ENCODE results near the gene RGS6. TPM values are rescaled to one million over a fixed set of nuclear protein-coding genes. Genes with fewer than 3 reads are reported as not detected.

Gene RGS6
- total RNA-seq, 1 donor, result not detected

DNA sequence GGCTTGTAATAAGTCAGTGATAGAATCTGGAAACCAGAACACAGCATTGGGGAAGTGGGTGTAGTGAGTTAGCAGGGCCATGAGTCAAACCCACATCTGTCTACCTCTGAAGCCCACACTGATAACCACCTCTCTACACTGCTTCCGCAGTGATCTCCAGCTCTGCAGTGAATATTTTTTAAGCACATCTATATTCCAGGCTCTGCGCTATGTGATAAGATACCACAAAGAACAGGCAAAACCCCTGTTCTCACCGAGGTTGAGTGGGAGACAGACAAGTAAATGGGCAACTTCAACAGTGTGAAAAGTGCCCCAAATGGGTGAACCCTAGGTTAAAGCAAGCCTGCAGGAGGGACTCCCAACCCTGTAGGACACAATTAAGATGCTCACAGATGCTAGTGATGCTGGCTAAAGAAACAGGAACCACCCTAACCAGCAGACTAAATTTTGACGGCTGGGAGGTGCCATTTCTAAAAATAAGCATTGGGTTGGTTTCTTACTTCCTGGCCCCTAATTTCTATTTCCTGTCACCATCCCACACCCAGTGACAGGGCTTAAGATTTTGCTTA, 586.7 kb downstream of the RGS6 start:
- no peaks in the 10 kb centered on the region for H4K20me1 ChIP-seq (ENCODE audit: insufficient read depth, low read length)
- H3K4me1 ChIP-seq (ENCODE audit: insufficient read depth, low read length), result peaks cover 12% of the 10 kb centered on the region
- no peak overlapping the region for H3K4me3 ChIP-seq (ENCODE audit: insufficient read depth, low read length)
- TF ChIP-seq, protein P1, sequence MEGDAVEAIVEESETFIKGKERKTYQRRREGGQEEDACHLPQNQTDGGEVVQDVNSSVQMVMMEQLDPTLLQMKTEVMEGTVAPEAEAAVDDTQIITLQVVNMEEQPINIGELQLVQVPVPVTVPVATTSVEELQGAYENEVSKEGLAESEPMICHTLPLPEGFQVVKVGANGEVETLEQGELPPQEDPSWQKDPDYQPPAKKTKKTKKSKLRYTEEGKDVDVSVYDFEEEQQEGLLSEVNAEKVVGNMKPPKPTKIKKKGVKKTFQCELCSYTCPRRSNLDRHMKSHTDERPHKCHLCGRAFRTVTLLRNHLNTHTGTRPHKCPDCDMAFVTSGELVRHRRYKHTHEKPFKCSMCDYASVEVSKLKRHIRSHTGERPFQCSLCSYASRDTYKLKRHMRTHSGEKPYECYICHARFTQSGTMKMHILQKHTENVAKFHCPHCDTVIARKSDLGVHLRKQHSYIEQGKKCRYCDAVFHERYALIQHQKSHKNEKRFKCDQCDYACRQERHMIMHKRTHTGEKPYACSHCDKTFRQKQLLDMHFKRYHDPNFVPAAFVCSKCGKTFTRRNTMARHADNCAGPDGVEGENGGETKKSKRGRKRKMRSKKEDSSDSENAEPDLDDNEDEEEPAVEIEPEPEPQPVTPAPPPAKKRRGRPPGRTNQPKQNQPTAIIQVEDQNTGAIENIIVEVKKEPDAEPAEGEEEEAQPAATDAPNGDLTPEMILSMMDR (IDR thresholded peaks at IDR 0.05; ENCODE audit: extremely low read depth, low read depth, low read length), result no peak
- H3K9me3 ChIP-seq (ENCODE audit: low read depth, low read length), result no peaks in the 10 kb centered on the region
- no peak overlapping the region for H3K27ac ChIP-seq (ENCODE audit: low read depth, low read length)
- H2AFZ ChIP-seq (ENCODE audit: low read length), result peak overlapping the region; percentile 7
- H3K4me2 ChIP-seq (ENCODE audit: insufficient read depth, low read length), result no peak overlapping the region
- H3K36me3 ChIP-seq (ENCODE audit: insufficient read depth, low read length), result no peaks in the 10 kb centered on the region
- H3K27me3 ChIP-seq (ENCODE audit: insufficient read depth, low read length), result no peaks in the 10 kb centered on the region
- no peaks in the 10 kb centered on the region for H3K79me2 ChIP-seq (ENCODE audit: insufficient read depth, low read length)
- DNase-seq (ENCODE audit: insufficient read length, low spot score, missing footprints), result no peak

DNA sequence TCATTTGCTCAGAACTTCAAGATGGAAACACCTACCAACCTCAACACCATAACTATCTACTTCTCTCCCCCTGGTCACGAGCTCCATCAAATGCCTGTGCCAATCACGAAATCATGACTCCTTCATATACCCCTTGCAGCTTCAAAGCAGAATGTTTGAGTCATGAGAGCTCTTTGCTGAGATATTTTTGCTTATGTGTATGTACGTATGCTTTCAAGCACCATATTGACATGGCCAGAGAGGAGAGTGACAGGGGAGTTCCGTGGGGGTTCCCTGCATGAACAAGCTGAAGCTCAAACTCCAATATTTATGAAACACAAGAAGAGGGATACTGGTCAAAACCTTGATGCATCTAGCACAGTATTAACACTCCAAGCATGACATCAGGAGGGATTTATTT, 587.3 kb downstream of the RGS6 start:
- Histone ChIP-seq H3K4me3 (ENCODE audit: insufficient read depth, low read length) (no peak overlapping the region), H2AFZ (ENCODE audit: low read length) (no peak overlapping the region), H3K27me3 (ENCODE audit: insufficient read depth, low read length) (no peaks in the 10 kb centered on the region), H3K4me2 (ENCODE audit: insufficient read depth, low read length) (no peak overlapping the region), H3K79me2 (ENCODE audit: insufficient read depth, low read length) (no peaks in the 10 kb centered on the region), H4K20me1 (ENCODE audit: insufficient read depth, low read length) (no peaks in the 10 kb centered on the region), H3K36me3 (ENCODE audit: insufficient read depth, low read length) (no peaks in the 10 kb centered on the region), H3K9me3 (ENCODE audit: low read depth, low read length) (no peaks in the 10 kb centered on the region), H3K4me1 (ENCODE audit: insufficient read depth, low read length) (peaks cover 12% of the 10 kb centered on the region), H3K27ac (ENCODE audit: low read depth, low read length) (no peak overlapping the region)
- DNase-seq (ENCODE audit: insufficient read length, low spot score, missing footprints), result no peak
- TF ChIP-seq, protein P1 (IDR thresholded peaks at IDR 0.05; ENCODE audit: extremely low read depth, low read depth, low read length), result no peak

DNA sequence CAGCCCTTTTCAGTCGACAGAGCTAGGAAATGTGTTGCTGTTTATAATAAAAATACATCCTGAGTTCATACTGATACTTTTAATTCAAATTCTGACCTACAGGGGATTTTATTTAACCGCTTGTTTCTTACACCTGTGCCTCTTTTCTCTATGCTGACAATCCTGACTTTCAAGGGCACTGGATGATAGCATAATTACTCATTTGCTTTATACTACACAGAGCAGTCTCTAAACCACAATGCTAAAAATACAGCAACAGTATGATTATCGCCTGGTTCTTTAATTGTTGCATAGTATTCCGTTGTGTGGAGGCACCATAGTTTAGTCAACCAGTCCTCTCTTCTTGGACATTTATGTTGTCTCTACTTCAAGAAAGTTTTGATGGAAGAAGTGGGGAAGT, 588.8 kb downstream of the RGS6 start:
- Histone ChIP-seq H3K36me3 (ENCODE audit: insufficient read depth, low read length) (no peaks in the 10 kb centered on the region), H3K4me3 (ENCODE audit: insufficient read depth, low read length) (no peak overlapping the region), H3K79me2 (ENCODE audit: insufficient read depth, low read length) (no peaks in the 10 kb centered on the region), H3K27ac (ENCODE audit: low read depth, low read length) (no peak overlapping the region), H2AFZ (ENCODE audit: low read length) (no peak overlapping the region), H3K9me3 (ENCODE audit: low read depth, low read length) (no peaks in the 10 kb centered on the region), H3K27me3 (ENCODE audit: insufficient read depth, low read length) (no peaks in the 10 kb centered on the region), H4K20me1 (ENCODE audit: insufficient read depth, low read length) (no peaks in the 10 kb centered on the region), H3K4me2 (ENCODE audit: insufficient read depth, low read length) (no peak overlapping the region), H3K4me1 (ENCODE audit: insufficient read depth, low read length) (peaks cover 12% of the 10 kb centered on the region)
- TF ChIP-seq, protein P1 (IDR thresholded peaks at IDR 0.05; ENCODE audit: extremely low read depth, low read depth, low read length), result no peak
- DNase-seq (ENCODE audit: insufficient read length, low spot score, missing footprints), result no peak

DNA sequence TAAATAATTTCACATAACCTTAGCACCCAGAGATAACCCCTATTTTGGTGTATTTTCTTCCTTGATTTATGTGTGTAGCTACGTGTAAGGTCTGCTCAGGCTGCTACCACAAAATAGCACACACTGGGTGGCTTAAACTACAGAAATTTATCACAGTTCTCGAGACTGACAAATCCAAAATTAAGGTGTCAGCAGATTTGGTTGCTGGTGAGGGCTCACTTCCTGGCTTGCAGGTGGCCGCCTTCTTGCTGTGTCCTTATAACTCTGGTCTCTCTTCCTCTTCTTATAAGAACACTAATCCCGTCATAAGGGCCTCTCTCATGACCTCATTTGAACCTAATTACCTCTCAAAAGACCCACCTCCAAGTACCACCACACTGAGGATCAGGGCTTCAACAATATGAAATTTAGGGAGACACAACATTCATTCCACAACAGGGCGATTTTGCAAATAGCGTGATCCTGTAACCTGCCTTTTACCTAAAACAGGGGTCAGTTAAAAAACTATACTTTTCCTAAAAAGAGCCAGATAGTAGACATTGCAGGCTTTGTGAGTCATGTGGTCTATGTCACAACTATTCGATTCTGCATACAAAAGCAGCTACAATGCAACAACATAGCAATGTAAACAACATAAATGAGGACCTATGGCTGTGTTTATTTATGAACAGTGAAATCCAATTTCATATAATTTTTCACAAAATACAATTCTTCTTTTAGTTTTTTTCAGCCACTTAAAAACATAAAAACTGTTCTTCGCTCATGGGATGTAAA, 589.9 kb downstream of the RGS6 start:
- H3K27ac ChIP-seq (ENCODE audit: low read depth, low read length), result no peak overlapping the region
- no peaks in the 10 kb centered on the region for H3K27me3 ChIP-seq (ENCODE audit: insufficient read depth, low read length)
- peaks cover 9% of the 10 kb centered on the region for H3K4me1 ChIP-seq (ENCODE audit: insufficient read depth, low read length)
- H4K20me1 ChIP-seq (ENCODE audit: insufficient read depth, low read length), result no peaks in the 10 kb centered on the region
- H3K4me3 ChIP-seq (ENCODE audit: insufficient read depth, low read length), result no peak overlapping the region
- H3K4me2 ChIP-seq (ENCODE audit: insufficient read depth, low read length), result no peak overlapping the region
- no peaks in the 10 kb centered on the region for H3K79me2 ChIP-seq (ENCODE audit: insufficient read depth, low read length)
- DNase-seq (ENCODE audit: insufficient read length, low spot score, missing footprints), result no peak
- TF ChIP-seq, protein P1 (IDR thresholded peaks at IDR 0.05; ENCODE audit: extremely low read depth, low read depth, low read length), result no peak
- no peak overlapping the region for H2AFZ ChIP-seq (ENCODE audit: low read length)
- H3K36me3 ChIP-seq (ENCODE audit: insufficient read depth, low read length), result no peaks in the 10 kb centered on the region
- no peaks in the 10 kb centered on the region for H3K9me3 ChIP-seq (ENCODE audit: low read depth, low read length)

Data from osteoblast (primary cell).